Measurements from ENCODE around the gene TNIK.

GRCh38 chr3:171061749-171062148, 398.5 kb downstream of the TNIK start:
- no peak for TF ChIP-seq CTCF (IDR thresholded peaks at IDR 0.05; ENCODE audit: low read depth, low read length, poor library complexity, severe bottlenecking)
- TF ChIP-seq EZH2phosphoT487 (IDR thresholded peaks at IDR 0.05; ENCODE audit: borderline replicate concordance, low read length), result no peak

All from DOHH2 (cell line).